D341Med (cell line): ENCODE measurements around the gene SLC6A11.

Experiments
- DNase-seq: peaks from one replicate; pipeline ENCODE4 v3.0.0; 2012; ENCODE audit warnings: low spot score

Gene SLC6A11

DNA sequence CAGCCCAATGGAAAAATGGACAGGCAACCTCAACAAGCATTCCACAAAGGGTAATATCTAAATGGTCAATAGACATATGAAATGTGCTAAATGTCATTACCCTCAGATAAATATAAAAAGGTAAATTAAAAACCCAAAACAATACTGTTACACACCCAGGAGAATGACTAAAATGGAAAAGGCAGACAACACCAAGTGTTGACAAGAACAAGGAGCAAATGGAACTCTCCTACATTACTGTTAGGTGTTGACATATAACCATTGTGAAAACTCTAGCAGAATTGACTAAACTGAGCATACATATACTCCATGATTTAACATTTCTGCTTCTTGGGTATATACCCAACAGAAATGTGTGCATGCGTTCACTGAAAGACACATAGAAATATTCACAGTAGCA, 25.3 kb upstream of the SLC6A11 start:
- DNase-seq: no peak

DNA sequence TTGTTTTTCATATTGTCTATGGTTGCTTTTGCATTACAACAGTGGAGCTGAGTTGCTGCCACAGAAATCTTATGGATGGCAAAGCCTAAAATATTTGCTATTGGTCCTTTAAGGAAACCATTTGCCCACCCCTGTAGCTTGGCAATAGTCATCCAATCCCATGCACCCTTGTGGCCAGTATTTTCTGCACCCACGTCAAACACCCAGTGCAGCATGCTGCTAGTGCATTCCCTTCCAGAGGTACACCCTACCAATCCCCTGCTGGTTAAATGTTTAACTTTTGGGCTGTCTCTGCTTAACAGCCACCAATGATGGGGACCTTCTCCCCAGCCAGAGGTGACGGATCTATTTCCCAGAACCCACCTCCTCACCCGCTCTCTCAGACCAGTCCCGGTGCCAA, 23.8 kb upstream of the SLC6A11 start:
- no peak for DNase-seq

DNA sequence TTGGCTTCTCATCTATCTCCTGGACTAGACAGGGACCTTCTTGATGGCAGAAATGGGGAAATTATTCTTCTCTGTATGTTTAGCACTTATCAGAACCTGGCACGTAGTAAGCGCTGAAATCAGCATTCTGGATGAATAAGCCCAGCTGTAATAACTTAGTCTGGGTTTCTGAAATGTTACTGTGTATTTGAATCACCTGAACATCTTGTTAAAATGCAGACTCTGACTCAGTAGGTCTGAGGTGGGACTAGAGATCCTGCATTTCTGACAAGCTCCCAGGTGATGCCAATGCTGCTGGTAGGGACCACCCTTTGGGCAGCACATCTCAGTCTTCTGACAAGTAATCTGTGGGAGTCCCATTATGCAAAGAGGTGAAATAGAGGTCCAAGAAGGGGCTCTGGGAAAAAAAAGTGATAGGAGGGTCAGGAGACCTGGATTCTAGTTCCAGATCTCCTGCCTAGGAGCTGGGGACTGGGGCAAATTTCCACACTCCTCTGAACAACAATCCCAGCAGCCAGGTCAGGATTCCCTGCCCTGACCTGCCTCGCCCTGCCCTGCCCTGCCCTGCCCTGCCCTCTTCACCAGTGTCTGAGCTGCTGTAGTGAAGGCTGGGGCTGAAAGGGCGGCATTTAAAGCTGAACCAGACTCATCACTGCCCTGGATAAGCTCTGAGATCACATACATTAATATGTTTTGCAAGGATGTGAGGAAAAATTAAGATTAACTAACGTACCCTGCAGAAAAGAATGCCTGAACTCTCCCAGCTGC, 17.2 kb upstream of the SLC6A11 start:
- no peak for DNase-seq

DNA sequence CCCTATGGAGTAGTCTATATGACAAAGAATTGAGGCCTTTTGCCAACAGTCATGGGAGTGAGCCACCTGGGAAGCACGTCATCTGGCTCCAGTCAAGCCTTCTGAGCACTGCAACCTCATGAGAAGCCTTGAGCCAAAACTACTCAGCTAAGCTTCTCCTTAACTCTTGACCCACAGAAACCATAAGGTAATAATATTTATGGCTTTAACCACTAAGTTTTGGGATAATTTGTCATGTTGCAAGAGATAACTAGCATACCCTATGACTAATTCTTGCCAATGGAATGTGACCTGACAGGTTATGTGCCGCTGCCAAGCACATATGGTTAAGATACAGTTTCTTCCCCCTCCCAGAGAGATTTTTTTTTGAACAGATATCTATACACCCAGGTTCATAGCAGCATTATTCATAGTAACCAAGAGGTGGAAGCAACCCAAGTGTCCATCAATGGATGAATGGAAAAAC, 11.8 kb upstream of the SLC6A11 start:
- DNase-seq: no peak

DNA sequence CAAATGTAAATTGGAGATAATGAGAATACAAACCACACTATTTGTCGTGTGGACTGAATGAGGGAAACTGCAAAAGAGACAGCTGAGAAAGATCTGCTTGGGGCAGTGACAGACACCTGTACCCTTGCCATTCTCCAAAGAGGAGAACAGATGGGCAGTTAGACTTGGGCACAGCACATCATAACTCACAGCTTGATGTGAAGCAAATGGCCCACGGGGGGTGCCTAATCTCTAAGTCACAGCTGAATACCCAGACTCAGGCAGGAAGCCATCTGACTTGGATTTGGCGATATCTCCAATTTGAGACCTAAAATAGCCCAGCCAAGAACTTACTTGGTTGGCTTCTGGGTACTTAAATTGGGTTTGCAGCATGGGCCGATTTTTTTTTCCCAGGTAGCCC, 10.0 kb upstream of the SLC6A11 start:
- DNase-seq: no peak

DNA sequence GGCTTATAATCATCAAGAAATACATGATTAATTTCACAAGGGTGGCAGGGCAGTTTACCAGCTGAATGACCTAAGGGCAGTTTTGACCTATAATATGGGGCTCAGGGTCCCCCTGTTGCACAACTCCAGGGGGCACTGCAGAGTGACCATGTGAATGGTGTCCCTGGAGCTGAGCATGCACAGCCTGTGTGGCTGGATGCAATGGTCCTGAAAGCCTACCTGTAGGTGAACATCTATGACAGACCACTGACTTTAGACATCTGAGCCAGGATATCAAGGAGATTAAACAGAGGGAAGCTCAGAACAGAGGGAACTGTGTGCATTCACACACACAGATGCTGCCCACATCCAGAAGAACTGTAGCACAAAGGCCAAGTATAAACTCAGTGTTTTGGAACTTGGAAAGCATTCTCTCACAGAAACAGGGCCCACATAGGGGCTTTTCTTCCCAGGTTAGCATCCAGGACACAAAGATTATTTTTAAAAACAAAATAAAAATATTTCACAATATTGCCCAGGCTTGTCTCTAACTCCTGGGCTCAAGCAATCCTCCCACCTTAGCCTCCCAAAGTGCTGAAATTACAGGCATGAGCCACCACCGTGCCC, 7.8 kb upstream of the SLC6A11 start:
- no peak for DNase-seq

DNA sequence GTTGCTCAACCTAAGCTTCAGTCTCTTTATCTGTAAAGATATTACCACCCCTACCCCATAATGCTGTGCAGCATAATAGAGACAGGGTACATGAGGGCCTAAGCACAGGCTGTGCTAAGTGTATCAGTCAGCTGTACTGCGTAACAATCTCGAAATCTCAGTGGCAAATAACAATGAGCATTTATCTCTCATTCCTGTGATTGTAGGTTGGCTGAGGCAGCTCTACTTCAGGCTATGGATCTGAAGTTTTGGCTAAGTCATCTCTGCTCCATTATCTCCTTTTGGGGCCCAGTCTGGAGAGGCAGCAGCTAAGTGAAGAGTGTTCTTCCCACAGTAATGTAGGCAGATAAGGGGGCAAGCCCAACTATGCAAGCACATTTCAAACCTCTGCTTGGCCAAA, 7.1 kb upstream of the SLC6A11 start:
- DNase-seq: no peak

DNA sequence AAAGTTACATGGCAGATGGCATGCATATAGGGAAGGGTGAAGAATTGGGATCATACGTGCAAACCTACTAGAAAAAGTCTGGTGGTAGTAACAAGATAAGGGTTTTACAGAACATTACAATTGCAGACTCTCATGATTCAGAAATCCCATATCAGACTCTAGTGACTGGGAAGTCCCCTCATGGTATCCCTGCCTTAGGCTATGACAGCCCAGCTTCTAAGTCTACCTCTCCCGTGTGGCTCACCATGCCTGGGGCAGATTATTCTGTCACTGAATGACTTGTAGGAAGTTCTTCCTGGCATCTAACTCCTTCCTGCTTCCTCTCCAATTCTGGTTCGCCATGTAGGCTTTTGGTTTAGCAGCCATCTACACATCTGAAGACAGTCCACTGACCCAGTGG, 5.7 kb upstream of the SLC6A11 start:
- no peak for DNase-seq

DNA sequence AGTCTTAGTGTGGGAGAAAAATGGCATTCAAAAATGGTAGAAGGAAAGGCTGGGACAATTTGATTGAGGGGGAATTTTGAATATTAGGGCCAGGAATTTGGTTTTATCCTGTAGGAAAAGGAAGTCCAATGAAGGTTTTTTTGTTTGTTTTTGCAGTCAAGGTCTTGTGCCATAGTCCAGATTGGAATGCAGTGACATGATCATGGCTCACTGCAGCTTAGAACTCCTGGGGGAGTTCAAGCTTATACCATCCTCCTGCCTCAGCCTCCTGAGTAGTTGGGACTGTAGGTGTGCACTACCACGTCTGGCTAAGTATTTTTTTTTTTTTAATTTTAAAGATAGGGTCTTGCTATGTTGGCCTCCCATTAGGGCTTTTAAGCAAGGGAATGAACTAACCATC, 2.6 kb upstream of the SLC6A11 start:
- DNase-seq: no peak

DNA sequence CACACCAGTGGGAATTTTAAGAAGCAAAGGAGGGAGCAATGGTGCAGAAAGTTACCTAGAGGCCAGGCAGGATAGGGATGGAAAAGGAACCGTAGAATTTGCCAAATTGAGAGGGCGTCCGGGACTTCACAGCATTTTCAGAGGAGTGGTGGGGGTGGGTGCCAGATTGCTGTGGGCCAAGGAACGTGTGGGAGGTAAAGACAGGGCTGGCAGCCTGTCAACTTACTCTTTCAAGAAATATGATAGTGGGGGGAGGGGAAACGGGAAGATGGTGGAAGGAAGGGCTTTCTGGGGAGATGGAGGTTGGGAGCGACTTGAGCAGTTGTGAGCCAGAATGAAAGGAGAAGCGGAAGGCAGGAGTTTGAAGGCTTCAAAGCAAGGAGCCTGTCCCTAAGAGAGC, 1.4 kb upstream of the SLC6A11 start:
- DNase-seq: no peak

DNA sequence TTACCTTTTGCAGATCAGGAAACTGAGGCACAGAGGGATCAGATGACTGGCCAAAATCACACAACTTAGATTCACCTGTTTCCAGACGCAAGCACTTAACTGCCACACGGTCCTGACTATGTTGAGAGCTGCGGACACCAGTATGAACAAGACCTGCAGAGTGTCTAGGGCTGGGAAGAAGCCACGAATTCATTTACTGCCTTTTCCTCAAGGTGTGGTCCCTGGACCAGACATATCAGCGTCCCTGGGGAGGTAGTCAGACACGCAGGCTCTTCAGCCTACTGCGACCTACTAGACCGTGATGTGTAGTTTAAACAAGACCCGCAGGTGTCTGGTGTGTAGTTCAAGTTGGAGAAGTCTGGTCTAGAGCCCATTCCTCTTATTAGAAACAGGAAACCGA, 541 bp upstream of the SLC6A11 start:
- DNase-seq: no peak

DNA sequence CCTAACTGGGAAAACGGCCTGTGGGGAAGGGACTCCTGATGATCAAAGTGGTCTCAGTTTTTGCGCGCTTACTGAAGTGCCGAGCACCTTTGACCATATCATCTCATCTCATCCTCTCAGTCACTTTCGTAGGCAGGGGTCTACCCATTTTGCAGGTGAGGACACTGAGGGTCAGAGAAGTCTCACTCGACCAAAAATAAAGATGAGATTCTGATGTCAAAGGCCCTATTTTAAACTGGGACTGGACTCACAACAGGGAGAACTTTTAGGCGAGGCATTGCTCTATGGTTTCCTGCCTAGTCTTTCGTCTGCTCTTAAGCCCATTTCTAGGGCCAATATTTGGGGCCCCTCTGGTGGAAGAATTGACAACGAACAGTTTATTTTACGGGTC, 830 bp downstream of the SLC6A11 start:
- no peak for DNase-seq

DNA sequence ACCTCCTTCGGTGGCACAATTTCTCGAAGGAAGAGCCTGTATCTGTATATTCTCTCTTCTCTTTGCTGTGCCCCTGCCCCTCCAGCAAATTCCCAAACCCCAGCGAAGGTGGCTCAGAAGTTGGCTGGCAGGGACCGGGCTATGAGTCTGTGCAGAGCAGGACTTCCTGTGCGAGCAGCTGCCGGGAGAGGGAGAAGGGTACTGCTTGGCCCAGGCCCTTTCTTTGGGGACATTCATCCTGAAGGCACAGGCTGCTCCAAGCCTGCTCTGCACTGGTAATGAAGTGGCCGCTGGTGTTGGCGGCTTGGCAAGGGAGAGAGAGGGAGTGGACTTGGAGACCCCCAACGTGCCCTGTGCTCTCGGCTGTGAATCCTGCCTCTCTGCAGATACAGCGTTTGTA, 1.5 kb downstream of the SLC6A11 start:
- no peak for DNase-seq

DNA sequence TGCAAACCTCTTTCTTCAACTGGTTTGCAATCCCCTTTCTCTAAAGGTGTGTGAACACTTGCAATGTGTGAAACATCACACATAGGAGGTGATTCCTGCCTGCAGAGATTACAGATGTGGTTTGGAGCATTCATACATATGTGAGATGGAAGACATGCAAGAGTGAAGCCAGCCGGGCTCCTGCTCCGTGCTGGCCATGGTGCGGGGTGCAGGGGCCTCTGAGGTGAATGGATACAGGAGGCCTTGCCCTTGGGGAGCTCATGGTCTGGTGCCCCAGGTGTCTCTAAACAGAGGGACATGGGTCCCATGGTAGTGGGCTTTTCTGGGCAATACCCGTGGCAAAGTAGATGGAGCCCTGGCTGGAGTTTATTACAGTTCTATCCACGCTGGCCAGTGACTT, 6.0 kb downstream of the SLC6A11 start:
- no peak for DNase-seq

DNA sequence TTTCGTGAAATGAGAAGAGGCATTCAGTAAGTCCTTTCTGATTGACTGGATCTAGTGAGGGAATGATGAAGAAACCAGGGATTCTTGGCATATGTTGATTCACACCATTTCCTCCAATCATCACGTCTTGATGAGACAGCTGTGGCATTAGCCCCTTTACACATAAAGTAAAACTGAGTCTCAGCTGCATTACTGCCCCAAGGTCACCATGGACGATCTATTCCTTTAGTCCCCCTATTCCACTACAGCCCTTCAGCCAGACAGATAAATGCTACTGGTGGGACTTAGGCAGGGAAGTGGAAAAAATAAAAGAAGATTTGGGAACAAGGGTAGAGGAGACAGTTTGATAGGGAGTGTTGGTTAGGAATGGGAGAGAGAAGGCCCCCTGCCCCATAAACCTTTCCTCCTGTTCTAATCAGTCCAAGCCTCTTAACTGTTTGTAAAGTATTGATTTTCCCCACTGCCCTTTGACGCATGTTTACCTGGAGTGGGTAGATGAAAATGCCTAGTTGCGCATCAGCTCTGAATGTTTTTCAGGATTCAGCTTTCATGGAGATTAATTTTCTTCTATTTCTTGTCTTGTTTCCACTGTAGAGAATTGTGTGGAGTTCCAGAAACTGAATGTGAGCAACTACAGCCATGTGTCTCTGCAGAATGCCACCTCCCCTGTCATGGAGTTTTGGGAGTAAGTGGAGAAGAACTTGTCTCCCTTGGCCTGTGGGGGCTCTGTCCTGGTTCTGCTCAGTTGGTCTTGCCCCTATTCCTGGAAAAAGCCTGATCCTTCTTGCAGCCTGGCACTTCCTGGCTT, 6.9 kb downstream of the SLC6A11 start:
- no peak for DNase-seq

DNA sequence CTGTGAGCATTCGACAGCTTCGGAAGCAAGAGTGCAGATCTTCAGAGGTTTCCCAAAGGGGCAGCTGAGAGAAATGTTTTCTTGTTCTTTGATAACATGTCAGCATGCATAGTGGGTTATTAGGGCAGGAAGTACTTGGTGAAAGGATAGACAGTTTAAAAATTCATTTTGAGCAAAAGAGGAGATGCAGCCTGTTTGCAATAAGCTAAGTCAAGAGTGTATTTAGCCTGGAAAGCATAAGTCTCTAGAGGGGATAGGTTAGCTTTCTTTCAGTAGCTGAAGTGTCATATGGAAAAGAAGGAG, 7.4 kb downstream of the SLC6A11 start:
- no peak for DNase-seq

DNA sequence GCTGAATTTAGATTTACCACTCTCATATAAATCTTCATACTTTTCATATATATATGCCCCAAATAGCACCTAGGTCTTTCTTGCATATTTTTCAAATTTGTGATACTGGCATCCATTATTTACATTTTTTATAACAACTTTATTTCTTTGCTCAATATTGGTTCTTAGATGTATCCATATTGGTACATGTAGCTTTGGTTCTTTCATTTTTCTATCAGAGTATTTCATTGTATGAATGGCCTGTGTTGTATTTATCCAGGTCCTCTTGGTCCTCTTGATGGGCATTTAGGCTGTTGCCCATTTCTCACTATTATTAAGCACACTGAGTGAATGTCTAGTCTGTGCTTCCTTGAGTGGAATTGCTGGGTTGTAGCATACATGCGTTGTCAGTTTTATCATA, 8.4 kb downstream of the SLC6A11 start:
- no peak for DNase-seq

DNA sequence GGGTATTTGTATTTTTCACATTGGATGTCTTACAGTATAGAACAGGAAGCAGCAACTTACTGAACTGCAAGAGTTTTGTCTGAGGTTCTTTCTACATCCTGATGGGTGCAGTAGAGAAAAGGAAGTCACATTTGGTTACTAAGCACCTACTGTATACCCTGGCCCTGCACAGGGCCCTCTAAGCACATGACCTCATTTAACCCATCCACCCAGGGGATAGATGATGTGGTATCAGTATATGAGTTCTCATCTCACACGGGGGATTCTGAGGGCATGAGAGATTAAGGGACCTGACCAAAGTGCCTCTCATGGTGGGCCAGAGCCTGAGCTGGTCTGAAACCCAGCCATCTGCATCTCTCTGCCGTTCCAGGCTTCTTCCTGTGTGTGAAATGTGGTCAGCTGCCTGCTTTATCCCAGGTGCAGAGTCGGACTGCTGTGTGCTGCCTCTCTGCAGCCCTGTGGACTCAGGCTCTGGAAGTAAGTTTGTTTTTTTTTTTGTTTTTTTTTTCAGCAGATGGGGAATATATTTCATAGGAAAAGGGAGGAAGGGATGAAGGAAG, 17.9 kb downstream of the SLC6A11 start:
- no peak for DNase-seq

DNA sequence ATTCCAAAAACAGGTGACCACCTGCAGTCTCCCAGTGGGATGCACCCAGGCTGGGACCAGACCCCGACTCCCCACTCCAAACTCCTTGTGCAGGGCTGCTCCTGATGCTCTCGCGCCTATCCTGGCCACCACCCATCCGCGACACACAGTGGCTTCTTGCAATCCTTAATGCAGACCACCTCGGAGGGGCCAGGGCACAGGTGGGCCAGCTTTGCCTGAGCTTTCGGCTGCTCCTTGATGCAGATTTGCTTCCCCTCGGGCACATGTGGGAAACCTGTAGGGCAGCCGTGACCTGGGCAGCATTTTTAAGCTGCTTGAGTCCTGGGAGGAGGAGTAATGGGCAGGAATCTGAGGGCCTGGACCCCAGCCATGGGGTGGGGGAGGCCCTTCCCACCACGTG, 18.9 kb downstream of the SLC6A11 start:
- DNase-seq: no peak

DNA sequence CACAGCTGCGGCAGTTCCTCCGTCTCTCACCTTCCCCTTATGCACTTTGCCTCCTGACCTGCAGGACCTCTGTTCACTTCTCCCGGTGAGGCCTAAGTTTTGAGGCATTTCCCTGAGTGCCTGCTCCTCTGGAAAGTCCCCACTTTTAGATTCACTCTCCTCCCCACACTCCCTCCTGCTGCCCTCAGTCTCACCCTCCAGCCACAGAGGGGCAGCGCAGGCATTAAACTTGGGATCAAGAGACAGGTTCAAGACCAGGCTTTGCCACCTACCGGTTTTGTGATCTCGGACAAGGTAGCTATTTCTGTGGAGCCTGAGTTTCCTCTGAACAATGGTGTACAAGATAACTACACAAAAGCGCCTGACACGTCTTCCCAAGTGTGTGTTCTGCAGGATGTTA, 19.4 kb downstream of the SLC6A11 start:
- DNase-seq: no peak

DNA sequence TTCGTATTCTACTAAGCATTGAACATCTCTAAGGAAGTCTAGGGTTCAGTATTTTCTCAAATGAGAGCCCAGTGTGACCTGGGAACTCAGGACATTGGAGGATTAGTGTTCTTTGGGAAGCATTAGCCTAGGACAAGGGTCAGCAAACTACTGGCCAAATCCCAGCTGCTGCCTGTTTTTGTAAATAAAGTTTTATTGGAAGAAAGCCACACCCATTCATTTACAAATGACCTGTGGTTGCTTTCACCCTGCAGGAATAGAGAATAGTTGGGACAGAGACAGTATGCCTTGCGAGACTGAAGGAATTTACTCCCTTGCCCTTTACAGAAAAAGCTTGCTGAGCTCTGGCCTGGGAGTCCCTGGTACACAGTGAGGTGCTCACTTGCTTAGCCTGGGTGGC, 20.6 kb downstream of the SLC6A11 start:
- no peak for DNase-seq

DNA sequence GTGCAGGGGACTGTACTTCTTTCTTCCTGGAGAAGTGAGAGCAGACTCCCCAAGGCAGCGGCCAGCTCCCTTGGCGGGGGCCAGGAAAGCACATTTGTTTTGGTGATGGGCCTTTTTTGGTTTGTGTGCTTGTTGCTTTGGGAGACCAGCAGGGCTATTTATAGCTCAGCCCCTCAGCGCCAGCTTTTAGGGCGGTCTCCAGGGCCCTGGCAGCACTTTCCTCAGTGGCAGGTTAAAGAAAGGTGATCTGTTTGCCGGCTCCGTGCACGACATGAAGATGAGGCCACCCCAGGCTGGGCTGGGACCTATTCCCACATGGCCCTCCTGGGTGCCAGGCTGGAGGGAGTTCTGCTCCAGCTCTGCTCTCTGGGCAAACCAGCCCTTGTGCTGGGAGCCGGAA, 21.8 kb downstream of the SLC6A11 start:
- no peak for DNase-seq

DNA sequence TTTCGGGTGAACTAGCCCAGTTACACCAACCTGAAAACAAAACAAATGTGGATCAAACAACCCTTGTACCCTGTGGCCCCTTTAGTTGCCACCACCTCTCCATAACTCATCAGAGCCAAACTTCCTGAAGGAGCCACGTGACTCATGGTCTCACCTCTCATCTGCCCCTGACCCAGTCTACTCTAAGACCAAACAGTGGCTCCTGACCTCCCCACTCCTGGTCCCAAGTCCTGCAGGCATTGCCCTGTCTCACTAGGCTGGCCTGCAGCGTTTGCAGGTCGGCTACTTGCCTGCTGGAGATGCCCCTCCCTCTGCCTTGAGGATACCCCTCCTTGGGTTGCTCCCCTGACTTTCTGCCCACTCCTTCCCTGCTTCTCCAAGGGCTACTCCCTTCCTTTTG, 23.1 kb downstream of the SLC6A11 start:
- DNase-seq: no peak
